Measurements from ENCODE around the gene THAP7.

The THAP7 gene

GRCh38 chr22:21031545-21032036, 29.7 kb upstream of the THAP7 start:
- DNase-seq (ENCODE audit: low read depth, low spot score) = no peak
- no peak overlapping the region for H3K27ac ChIP-seq

GRCh38 chr22:21030621-21031544, 29.0 kb upstream of the THAP7 start:
- no peak for DNase-seq (ENCODE audit: low read depth, low spot score)
- H3K27ac ChIP-seq = no peak overlapping the region

- no peak for DNase-seq (ENCODE audit: low read depth, low spot score)
- H3K27ac ChIP-seq = no peak overlapping the region
Measured at GRCh38 chr22:21030032-21030431, 28.1 kb upstream of the THAP7 start.

- DNase-seq (ENCODE audit: low read depth, low spot score) = no peak
- no peak overlapping the region for H3K27ac ChIP-seq
Measured at GRCh38 chr22:21029486-21030025, 27.6 kb upstream of the THAP7 start.

- H3K27ac ChIP-seq = no peak overlapping the region
- no peak for DNase-seq (ENCODE audit: low read depth, low spot score)
Measured at GRCh38 chr22:21028277-21029251, 26.6 kb upstream of the THAP7 start.

- peak overlapping the region; percentile 35 for H3K27ac ChIP-seq
- DNase-seq (ENCODE audit: low read depth, low spot score) = no peak
Measured at GRCh38 chr22:21026783-21027692, 25.1 kb upstream of the THAP7 start.

- peak; percentile 44 for DNase-seq (ENCODE audit: low read depth, low spot score)
- peak overlapping the region; percentile 74 for H3K27ac ChIP-seq
Measured at GRCh38 chr22:21025763-21026755, 24.1 kb upstream of the THAP7 start.

GRCh38 chr22:21025266-21025665, 23.3 kb upstream of the THAP7 start:
- DNase-seq (ENCODE audit: low read depth, low spot score) = no peak
- H3K27ac ChIP-seq = peak overlapping the region; percentile 74

GRCh38 chr22:21022955-21023614, 21.2 kb upstream of the THAP7 start:
- H3K27ac ChIP-seq = no peak overlapping the region
- DNase-seq (ENCODE audit: low read depth, low spot score) = no peak

- DNase-seq (ENCODE audit: low read depth, low spot score) = no peak
- H3K27ac ChIP-seq = no peak overlapping the region
Measured at GRCh38 chr22:21022507-21022906, 20.6 kb upstream of the THAP7 start.

- H3K27ac ChIP-seq = no peak overlapping the region
- no peak for DNase-seq (ENCODE audit: low read depth, low spot score)
Measured at GRCh38 chr22:21020802-21021429, 19.0 kb upstream of the THAP7 start.

- DNase-seq (ENCODE audit: low read depth, low spot score) = no peak
- no peak overlapping the region for H3K27ac ChIP-seq
Measured at GRCh38 chr22:21018314-21018713, 16.4 kb upstream of the THAP7 start.

GRCh38 chr22:21016644-21017420, 14.9 kb upstream of the THAP7 start:
- H3K27ac ChIP-seq = no peak overlapping the region
- no peak for DNase-seq (ENCODE audit: low read depth, low spot score)

- H3K27ac ChIP-seq = no peak overlapping the region
- DNase-seq (ENCODE audit: low read depth, low spot score) = no peak
Measured at GRCh38 chr22:21015466-21016006, 13.6 kb upstream of the THAP7 start.

- DNase-seq (ENCODE audit: low read depth, low spot score) = no peak
- H3K27ac ChIP-seq = no peak within 1 kb of the TSS
Measured at GRCh38 chr22:21014726-21015465, 13.0 kb upstream of the THAP7 start, which contains the start of gene P2RX6. Gene P2RX6 (plus strand): TSS chr22:21015165. CDS start chr22:21015175, 10 bp downstream.

Data from epithelial cell of prostate (primary cell).